Measurements from ENCODE around the gene SRPX.
A peak's percentile ranks its signal among the peaks of the same experiment; 100 is the strongest.

Gene SRPX

DNA sequence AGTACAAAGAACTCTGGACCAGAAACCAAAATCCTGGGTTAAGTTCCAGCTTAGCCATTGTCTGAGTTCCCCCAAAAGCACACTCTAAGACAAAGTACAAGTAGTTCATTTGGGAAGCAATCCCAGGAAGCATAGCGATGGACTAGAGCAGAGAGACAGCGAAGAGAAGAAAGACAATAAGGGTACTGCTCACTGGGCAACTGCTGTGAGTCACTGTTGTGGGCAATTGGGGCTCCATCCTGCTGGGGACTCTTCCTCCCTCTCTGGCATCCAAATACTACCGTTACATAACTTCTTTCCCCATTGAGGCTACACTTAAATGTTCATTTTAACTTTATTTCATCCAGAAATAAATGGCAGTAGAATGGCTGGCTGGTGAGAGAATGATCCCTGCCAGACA lies 14.1 kb downstream of the SRPX start:
- no peak for DNase-seq

DNA sequence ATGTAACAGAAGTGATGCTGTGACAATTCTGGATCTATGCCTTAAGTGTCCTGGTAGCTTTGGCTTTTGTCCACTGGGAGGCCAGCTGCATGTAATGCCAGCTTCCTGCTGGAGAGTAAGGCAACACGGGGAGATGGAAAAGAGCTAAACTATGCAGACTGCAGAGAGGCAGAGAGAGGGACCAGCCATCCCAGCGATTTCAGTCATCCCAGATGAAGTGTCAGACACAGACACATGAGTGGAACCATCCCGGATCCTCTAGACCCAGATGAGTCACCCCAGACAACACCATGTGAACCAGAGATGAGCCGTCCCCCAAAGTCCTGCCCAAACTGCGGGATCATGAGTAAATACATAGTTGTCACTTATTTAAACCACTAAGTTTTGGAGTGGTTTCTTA lies 14.6 kb downstream of the SRPX start:
- DNase-seq, result no peak

DNA sequence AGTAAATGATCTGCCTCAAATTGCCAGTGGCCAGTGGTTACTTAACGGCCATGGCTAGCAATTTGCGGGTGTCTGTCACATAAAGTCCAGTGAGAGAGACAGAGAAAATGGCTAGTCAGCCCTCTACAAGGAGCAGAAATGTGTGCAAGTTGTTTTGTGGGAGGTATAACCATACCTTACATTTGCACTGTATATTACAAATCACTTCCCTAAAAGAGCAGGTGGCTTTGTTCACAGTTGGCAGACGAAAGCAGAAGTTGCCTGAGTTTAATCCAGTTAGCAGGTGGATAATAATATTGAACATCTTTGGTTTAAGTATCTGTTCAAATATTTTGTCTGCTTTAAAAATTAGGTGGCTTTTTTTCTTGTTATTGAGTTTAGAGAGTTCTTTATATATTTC lies 15.6 kb downstream of the SRPX start:
- DNase-seq, result no peak

DNA sequence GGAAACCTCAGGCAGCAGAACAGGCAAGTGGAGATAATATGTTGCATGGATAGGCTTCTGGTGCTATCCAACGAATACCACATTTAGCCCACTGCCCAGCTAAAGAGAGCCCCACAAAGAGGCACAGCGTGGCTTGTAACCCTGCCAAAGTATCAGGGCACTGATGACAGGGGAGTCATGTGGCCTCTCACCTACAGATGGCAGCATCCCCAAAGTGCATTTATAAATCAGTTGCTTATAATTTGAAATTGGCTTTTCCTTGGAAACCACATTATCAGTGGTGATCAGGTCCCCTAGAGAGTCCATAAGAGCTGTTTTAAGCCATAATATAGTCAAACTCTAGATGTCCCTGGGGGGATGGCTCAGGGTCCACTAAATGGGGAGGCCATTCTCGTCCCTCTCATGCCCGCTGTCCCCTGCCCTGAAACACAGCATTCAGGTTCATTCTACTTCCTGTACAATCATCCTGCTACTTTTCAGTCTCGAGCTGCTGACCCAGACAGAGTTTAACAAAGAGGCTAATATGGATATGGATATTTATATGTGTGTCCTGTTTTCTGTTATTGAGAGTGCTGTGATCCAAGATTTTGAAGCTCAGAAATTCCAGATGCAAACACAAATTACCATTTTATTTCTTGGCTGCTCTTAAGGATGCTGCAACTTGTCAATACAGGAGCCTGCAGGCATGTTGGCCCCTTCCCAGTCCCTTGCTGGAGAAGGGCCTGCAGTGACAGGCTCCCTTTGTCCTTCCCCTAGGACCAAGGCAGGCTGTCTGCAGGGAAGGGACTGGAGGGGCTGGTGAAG lies 28.5 kb downstream of the SRPX start:
- peak; percentile 22 for DNase-seq

DNA sequence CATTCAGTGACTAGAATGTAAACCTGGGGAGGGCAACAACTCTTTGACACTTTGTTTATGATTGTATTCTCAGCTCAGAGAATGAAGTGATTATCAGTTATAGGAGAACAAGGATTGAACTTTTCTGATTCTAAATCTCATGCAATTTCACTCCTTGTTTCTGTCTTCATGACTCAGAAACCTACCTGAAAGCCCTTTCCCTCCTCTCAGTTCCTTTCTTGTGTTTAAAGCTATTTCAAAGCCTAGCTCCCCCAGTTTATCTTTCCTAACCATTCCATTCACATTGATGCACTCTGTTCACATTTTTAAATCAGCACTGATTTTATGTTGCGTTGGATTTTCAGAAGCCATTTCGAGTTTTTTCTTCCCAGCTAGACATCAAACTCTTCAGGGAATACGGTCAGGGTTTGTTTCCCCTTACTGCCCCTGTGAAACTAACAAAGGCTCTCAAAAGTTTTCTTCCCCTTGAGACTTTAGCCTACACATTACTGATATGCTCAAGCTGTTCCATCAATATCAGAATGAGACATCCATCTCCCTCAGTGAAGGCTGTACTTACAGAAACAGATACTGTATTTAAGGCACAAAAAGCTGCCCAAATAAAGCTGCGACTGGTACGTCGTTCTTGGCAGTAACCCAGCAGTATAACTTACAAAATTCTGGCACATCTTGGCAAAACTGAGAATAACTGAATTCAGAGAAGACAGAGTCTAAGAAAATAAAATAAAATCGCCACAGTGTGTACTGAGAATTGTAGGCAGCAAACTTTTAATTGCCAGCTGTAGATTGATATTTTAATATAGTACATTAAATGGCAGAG lies 31.0 kb downstream of the SRPX start:
- no peak for DNase-seq

DNA sequence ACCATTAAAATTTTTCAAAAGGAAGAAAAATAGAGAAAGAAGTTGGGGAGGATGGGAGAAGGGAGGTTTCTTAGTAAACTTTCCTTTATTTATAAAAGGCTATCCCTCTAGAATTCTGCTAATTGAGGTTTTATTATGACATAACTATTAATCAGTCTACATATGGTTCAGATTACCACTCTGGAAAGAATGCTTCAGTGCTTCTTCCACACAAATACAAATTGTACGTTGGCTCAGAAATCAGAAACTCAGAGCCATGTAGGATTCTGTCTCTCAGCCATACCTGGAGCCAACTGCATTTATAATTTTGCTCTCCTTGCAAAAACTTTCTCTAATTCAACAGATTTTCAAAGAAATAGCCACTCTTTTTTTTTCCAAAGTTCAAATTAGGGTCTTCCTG lies 37.1 kb downstream of the SRPX start:
- no peak for DNase-seq

DNA sequence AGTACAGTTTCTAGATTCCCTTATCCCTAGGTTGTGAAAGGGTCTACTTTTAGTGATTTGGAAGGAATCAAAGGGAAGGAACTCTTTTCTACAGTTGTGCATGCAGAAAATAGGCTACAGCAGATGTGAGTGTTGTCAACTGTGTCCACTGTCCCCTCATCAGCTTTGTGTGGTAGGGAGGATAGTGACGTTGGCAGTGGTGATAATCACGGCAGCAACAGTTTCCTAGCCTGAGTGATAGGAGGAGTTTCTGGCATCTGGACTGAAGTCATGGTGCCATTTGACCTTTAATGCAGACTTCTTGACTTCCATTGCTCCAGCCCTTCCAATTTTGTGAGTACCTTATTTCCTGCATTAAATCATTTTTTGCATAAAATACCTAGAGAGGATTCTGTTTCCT lies 39.3 kb downstream of the SRPX start:
- DNase-seq, result no peak

DNA sequence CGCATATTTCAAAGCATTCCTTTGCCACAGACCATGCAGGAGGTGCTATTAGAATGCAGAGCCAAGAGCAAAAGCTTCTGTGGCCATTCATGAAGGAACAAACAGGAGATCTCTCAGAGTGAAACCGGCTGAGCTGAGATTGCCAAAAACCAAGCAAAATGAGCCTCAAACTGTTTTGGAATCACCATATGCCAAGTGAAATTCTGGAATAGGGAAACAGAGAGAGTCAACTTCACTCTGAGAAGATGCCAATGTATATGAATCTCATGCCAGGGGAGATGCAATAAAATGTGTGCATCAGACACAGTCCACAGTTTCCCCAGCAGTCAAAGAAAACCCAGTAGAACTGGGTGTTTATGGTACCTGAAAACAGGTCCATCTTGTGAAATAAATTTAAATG lies 42.3 kb downstream of the SRPX start:
- no peak for DNase-seq

DNA sequence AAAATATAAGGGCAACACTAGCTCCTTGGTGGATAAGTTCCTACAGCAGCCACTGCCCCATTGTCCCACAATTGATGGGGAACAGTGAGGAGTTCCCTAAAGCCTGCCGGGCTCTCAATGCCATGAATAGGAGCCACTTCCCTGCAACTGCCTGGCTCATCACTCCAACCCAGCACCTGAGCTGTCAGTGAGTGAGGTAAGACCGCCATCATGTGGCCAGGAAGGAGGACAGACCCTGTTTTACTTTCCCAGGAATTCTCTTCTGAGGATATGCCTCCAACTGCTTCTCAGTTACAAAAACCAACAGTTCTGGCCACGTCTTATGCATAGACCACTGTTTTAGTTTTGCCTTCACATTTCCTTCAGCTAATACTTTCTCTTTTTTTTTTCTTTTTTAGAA lies 45.5 kb downstream of the SRPX start:
- DNase-seq, result peak; percentile 46

DNA sequence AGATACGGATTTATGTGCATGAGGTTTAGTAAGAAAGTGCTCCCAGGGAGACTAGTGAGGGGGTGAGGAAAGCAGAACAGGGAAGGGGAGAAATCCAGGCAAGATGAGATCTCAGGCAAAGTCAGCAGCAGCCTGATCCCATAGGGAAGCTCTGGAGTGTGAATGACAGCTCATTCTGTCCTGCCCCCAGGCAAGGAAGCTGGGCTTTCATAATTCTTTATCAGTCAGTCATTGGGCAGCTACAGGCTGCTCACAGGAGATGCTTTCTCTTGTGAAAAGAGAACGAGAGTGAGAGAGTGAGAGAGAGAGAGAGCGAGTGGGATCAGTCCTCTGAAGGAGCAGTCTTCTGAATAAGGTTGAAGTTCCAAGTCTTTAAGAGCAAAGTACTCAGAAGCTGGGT lies 48.1 kb downstream of the SRPX start:
- DNase-seq, result no peak

DNA sequence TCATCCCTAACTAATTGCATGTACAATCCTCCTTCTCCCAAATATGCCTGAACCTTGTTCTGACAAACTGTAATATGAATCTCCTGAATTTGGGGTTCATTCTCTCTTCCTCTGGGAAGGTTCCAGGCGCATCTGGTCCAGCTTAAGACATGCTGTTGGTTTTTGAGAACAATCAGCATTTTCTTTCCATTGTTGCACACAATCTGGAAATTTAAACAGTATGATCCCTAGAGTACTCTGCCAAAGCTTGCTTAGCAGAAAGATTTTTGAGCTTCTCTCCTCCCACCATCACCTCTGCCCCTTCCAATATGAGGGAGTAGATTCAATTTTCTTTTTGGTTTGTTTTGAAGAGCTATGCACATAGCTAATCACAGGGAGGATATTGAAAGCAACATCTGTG lies 50.1 kb downstream of the SRPX start:
- DNase-seq, result no peak

DNA sequence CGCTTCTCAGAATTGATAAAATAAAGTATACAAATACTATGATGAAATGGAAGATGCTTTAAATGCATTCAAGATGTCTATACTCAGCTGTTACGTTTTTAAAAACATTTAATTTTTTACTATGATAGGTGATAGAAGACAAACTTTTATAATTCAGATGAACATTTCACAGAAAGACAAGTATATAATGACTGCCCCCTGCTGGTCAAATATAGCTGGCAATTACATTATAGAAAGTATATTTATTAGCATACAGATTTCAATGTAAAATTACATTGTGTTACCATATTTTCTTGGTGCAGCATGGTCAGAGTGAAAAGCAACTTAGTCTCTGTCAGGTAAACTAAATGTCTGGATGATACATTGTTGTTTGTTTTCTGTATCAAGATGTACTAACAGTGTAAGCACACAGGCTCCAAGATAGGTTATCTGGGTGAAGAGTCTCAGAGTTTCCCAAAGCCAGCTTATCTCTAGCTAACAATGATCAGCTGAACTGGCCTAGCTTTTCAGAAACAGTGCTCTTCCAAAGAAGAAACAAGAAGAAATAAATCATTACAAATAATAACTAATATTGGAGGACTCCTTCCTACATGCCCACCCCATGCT lies 54.1 kb downstream of the SRPX start:
- DNase-seq, result peak; percentile 67

DNA sequence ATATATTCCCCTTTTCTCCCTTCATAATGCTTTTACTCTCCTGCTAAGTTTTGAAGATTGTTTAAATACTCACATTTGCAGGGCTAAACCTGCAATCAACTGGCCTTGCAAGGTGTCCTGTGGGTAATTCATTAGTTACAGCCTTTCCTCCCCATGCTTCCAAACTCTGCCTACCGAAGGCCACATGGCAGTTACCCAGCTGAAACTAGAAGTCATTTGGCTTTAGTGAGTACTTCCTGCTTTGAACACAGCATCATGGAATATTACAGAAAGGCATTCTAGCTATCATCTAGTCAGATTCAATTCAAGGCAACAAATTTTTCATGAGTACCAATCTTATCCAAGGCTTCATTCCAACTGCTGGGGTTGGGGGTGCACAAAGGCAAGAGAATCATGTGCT lies 55.6 kb downstream of the SRPX start:
- no peak for DNase-seq

DNA sequence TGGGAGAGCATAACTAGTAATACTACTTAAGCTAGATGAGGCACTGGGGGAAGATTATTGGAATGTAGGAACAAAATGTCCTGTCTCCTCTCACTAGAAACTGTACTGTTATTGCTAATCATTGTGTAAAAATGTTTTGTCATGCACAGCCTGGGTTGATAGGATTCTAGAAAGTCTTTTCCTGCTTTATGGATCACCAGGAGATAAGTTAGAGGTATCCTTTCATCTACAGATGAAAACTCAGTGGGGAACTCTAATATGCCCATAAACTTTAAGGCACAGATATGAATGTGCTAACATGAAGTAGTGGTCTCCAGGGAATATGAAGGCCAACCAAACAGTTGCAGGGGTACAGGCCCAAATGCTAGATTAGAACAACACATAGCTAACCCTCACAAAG lies 57.5 kb downstream of the SRPX start:
- no peak for DNase-seq

DNA sequence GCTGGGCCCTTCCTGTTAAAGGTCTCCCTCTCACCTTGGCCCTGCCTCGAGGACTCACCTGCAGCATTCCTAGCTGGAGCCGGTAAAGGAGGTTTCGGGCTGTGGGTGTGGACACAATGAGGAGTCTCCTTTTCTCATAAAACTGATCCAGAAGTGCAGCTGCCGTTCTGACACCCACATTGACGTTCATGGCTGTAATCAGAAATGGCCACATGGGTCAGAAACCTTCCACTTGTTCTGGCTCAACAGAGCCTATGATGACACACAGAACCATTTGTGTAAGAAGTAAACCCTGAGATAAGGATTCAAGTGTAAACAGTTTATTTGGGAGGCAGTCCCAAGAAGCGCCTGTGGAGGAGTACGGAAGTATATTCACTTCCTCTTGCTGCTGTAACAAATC lies 63.8 kb downstream of the SRPX start:
- no peak for DNase-seq

DNA sequence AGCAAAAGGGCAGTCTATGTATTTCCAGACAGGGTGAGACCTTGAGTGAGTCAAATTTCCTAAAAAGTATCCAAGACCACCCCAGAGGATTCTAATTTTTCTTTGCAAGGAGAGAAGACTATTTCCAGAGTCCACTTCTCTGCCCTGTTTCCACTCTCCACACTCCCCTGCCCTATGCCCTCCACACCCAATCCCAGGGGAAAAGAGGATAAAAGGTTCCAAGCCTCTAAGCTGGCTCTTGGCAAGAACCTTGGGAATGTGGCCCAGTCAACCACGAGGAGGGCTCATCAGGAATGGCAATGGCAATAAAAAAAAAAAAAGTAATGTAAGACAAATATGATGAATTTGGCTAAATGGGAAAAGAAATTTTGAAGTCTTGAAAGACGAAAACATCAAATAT lies 65.9 kb downstream of the SRPX start:
- no peak for DNase-seq

DNA sequence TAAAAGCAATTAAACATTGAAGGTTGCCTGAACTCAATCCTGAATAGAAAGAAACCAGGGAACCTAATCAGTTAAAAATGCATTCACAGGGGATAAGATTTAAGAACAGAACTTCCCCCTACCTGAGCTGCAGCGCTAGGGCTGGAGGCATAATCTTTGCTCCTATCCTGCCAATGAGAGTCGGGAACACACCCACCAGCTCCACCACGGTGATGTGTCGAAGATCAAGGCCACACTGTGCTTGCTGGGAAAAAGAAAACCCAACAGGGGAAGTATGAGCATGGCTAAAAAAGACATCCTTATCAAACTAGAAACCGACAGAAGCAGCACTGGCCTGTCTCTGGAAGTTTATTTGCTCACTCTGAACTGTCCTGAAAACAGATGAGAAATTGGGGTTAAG lies 66.3 kb downstream of the SRPX start:
- DNase-seq, result no peak

DNA sequence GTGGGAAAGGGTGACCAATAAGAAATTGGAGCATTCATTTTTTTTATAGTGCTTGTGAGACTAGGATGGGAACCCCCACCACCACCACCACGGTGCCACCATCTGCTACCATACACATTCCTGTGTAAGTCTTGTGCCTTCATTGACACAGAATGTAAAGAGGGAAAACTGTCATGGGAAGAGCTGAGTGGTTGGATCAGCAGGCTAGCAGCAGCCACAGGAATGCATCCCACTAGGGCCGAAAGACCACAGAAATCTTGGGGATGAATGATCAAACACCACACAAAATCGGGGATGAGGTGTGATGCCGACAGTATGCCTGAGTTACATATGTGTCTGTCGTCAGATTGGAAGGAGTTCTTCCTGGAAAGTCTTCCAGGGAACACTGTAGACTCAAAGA lies 69.2 kb downstream of the SRPX start:
- no peak for DNase-seq

DNA sequence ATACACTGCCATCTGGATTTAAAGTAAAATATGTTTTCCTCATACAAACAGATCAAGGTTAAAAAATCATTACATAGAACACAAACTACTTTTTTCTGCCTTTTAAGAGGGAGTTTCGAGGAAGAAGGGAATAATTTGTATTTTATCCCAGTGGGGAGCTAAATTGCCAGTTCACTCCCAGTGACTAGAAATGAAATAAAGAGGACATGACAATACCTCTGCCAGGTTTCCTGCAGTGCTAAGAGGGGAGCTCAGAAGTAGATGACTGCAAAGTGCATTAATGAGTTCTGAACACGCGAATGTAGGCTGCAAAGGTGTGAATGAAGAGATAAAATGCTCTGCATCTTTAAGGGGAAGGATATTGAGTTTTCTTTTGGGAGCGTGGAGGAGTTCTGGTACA lies 69.7 kb downstream of the SRPX start:
- no peak for DNase-seq

DNA sequence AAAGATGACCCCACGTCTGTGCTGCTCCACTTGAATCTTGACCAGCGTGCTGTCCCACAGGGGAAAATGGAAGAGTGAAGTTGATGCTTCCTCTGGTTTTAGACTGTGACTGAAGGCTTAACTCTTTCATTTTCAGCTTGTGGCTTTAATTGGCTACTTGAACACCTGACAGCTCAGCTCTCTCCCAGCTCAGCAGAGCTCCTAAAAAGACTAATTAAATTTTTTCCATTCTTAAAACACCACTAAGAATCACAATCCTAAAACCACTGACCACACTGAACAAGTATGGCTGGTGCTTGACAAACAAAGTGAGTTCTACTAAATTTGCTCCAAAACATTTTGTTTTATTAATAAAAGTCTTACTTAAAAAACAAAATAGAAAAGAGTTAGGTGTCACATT lies 71.7 kb downstream of the SRPX start:
- DNase-seq, result no peak

DNA sequence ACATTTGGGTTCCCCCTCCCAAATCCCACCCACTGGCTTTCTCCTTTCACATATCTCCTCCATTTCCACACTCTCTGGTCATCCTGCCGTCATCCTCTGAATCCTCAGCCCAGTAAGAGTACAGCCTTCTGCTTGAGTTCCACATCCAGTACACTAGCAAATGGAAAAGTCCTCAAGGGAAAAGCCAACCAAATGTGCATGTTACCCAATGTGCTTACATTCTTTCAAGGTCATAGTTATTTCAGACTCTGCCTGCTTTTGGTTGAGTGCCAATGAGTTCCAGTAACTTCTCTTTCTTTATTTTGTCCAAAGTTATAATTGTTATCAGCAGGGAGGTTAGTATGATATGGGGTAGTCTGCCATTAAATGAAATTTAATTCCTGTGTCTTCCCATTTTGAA lies 78.1 kb downstream of the SRPX start:
- no peak for DNase-seq

DNA sequence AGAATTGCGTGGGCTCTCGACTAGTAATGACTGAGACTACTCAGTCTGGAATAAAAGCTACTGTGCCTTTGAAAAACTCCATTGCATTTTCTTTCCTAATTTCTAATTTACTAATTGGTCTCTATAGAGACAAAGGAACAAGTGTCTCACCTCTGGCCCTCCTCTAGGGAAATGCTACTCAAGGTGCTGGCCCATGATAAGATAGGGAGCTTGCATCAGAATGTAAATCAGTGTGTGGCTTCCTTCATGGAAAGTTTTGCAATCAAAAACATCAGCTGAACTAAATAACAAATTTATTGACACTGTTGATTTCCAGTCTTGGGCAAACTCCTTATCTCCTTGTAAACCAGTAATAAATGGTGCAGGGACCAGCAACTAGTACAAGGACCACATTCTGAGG lies 81.8 kb downstream of the SRPX start:
- no peak for DNase-seq

DNA sequence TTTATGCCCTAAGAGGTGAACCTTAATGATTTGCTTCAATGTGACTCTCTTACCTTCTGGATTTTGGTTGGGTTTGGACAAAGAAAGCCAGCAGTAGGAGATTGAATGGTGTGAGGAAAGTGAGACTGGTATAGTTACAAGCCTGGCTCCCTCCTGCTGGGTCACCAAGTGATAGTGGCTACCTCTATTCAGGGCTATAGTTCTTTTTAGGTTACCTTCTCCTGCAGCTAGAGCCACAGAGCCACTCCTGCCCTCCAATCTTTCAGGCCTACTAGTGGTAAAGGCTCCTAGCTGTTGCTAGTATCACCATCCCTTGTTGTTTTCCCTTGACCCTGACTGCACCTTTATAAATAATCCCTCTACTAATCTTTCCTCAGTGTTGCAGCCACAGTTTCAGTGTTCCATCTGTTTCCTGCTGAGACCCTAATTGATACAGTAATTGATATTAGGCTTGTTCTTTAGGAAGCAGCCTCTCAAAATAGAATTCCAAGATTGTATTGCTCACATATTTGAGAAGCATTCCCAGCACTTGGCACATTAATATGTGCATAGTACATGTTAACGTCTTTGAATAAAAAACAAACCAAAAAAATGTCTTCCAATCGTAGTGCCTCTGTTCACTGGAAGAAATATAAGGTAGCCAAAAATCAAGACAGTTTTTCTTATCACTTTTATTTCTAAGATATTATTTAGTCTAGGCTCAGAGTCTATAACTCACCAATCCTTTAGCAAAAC lies 82.3 kb downstream of the SRPX start:
- no peak for DNase-seq

DNA sequence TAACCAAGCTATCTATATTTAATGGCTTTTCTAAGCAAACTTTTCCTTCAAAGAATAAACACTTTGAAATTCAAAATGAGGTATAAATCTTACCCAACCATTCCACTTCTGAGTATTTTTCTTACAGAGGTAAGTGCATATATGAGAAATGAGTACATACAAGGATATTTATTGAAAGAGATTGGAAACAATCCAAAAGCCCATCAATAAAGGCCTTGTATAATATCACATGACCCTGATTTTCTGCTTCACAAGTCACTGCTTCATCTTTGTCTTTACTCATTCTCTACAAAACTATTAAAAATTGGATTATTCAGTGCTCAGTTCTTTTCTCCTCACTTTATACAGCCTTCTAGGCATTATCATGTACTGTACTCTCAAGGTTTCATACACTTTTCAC lies 91.3 kb downstream of the SRPX start:
- DNase-seq, result no peak
